Measurements from ENCODE around the gene CSRNP3.

The CSRNP3 gene

GRCh38 chr2:165443511-165443910 lies 26.0 kb upstream of the CSRNP3 start:
- TF ChIP-seq, protein P1, sequence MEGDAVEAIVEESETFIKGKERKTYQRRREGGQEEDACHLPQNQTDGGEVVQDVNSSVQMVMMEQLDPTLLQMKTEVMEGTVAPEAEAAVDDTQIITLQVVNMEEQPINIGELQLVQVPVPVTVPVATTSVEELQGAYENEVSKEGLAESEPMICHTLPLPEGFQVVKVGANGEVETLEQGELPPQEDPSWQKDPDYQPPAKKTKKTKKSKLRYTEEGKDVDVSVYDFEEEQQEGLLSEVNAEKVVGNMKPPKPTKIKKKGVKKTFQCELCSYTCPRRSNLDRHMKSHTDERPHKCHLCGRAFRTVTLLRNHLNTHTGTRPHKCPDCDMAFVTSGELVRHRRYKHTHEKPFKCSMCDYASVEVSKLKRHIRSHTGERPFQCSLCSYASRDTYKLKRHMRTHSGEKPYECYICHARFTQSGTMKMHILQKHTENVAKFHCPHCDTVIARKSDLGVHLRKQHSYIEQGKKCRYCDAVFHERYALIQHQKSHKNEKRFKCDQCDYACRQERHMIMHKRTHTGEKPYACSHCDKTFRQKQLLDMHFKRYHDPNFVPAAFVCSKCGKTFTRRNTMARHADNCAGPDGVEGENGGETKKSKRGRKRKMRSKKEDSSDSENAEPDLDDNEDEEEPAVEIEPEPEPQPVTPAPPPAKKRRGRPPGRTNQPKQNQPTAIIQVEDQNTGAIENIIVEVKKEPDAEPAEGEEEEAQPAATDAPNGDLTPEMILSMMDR (conservative IDR thresholded peaks at IDR 0.05; ENCODE audit: control insufficient read depth, insufficient read depth, low read depth, low read length), result no peak
- H3K4me3 ChIP-seq (ENCODE audit: control insufficient read depth, low read depth, low read length), result no peak overlapping the region
- DNase-seq (ENCODE audit: low read depth), result no peak

DNA sequence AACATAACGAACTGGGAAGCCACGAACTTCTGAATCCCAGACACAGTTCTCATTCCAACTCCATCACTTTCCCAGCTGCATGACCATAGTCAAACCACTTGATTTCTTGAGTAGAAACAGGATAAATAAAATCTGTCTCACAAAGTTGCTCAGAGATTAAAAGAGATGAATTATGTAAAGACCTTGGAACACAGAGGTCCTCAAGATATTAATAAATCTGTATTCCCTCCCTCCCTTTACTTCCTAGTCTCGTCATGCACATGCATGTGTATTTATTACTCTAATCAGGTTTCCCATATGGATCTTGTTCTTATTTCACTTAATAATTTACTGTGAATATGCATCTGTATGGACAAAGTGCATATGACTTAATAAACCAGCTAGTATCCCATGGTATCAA lies 21.1 kb upstream of the CSRNP3 start:
- no peak for DNase-seq (ENCODE audit: low read depth)
- TF ChIP-seq, protein P1 (conservative IDR thresholded peaks at IDR 0.05; ENCODE audit: control insufficient read depth, insufficient read depth, low read depth, low read length), result no peak
- no peak overlapping the region for H3K4me3 ChIP-seq (ENCODE audit: control insufficient read depth, low read depth, low read length)

GRCh38 chr2:165450156-165450555 lies 19.3 kb upstream of the CSRNP3 start:
- H3K4me3 ChIP-seq (ENCODE audit: control insufficient read depth, low read depth, low read length), result no peak overlapping the region
- TF ChIP-seq, protein P1 (conservative IDR thresholded peaks at IDR 0.05; ENCODE audit: control insufficient read depth, insufficient read depth, low read depth, low read length), result no peak
- DNase-seq (ENCODE audit: low read depth), result no peak

- no peak overlapping the region for H3K4me3 ChIP-seq (ENCODE audit: control insufficient read depth, low read depth, low read length)
- no peak for DNase-seq (ENCODE audit: low read depth)
- TF ChIP-seq, protein P1 (conservative IDR thresholded peaks at IDR 0.05; ENCODE audit: control insufficient read depth, insufficient read depth, low read depth, low read length), result no peak
Observed at GRCh38 chr2:165452327-165452726, 17.2 kb upstream of the CSRNP3 start.

DNA sequence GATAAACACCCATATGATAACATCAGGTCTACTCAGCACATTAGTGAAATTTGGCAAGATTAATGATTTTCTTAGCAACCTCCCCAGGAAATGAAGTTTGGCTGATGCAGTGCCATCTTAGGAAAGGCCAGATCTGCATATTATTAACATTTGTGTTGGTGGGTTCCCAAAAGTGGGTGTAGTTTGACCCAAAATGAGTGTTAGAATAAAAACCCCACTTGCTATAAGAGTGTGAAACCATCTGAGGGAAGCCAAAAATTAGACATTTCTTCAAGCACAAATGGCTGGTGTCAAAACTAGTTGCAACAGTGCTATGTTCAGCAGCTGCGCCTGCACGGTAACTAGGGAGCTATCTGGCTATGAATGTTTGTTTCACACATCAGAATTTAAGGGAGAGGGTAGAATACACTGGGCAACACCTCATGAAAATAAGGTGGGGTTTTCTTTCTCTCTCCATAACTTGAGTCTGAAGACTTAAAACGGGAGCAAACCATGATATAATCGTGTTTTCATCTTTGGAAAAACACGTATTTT lies 15.9 kb upstream of the CSRNP3 start:
- TF ChIP-seq, protein P1 (conservative IDR thresholded peaks at IDR 0.05; ENCODE audit: control insufficient read depth, insufficient read depth, low read depth, low read length), result no peak
- H3K4me3 ChIP-seq (ENCODE audit: control insufficient read depth, low read depth, low read length), result no peak overlapping the region
- no peak for DNase-seq (ENCODE audit: low read depth)

- TF ChIP-seq, protein P1 (conservative IDR thresholded peaks at IDR 0.05; ENCODE audit: control insufficient read depth, insufficient read depth, low read depth, low read length), result no peak
- H3K4me3 ChIP-seq (ENCODE audit: control insufficient read depth, low read depth, low read length), result no peak overlapping the region
- no peak for DNase-seq (ENCODE audit: low read depth)
Observed at GRCh38 chr2:165454905-165455304, 14.6 kb upstream of the CSRNP3 start.

DNA sequence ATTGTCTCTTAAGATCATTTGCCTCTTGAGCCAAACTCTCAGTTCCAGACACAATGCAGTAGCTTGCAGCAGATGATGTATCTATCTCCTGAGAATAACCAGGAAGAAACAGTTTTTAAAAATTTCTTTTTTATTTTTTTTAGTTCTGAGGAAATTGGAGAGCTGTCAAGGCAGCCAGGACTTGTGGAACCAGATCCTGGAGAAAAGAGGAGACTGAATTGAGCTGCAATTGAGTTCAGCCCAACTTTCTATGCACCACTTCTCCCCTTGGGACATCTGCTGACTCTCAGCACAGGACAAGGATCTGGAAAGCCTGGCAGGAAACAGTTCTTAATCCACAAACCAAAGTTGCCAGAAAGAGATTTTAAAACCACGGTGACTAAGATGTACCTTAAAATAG lies 13.5 kb upstream of the CSRNP3 start:
- TF ChIP-seq, protein P1 (conservative IDR thresholded peaks at IDR 0.05; ENCODE audit: control insufficient read depth, insufficient read depth, low read depth, low read length), result no peak
- no peak for DNase-seq (ENCODE audit: low read depth)
- no peak overlapping the region for H3K4me3 ChIP-seq (ENCODE audit: control insufficient read depth, low read depth, low read length)

All from fibroblast of mammary gland (primary cell).